ENCODE data around the gene PTP4A1. TPM values are rescaled to one million over a fixed set of nuclear protein-coding genes. Genes with fewer than 3 reads are reported as not detected.

PTP4A1 gene
- total and polyA plus RNA-seq, 2 of the 13 experiments (the other 11 are each of a cell fraction or from before 2014, with no cell fraction given), result 141 to 376 TPM

DNA sequence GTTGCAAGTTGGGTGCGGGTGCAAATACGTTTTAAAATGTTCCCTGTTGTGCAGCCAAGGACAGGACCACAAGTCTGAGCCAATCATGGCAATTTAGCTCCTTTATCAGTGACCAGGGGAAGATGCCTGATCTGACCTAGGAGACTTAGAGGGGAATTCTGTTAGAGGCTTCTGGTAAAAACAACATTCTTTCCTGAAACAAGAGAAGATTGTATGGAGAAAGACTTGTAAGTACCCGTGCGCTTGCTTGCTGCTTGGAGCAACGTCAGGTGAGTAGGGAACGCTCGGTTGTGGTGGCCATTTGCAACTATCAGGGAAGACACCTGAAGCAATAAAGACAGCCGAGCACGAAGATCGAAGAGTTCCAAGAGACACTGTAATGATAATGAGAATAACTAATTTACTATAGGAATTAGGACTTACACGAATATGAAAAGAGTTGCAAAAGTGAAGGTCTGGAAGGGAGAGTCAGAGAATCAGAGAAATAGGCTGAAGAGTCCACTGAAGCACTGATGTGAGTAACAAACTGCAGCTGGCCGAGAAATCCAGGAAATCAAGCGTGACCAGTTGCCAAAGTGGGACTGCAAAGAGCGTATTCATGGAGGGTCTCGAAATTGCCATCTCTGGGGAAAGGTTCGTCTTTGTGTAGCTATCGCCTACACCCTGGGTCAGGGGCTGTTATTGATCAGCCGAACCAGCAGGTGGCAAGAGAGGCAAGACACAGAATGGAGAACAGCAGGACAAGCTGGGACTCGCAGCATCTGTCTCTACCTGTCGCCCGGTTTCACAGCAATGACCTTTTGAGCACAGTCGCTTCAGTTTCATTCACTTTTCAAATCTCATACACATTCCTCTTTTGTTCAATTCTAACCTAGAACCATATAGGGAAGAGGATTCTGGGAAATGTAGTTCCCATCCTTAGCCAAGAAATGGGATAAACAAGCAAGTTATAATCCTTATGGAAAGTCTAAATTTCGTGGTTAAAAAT, 26.1 kb downstream of the PTP4A1 start (continued):
- TF ChIP-seq, protein P1, sequence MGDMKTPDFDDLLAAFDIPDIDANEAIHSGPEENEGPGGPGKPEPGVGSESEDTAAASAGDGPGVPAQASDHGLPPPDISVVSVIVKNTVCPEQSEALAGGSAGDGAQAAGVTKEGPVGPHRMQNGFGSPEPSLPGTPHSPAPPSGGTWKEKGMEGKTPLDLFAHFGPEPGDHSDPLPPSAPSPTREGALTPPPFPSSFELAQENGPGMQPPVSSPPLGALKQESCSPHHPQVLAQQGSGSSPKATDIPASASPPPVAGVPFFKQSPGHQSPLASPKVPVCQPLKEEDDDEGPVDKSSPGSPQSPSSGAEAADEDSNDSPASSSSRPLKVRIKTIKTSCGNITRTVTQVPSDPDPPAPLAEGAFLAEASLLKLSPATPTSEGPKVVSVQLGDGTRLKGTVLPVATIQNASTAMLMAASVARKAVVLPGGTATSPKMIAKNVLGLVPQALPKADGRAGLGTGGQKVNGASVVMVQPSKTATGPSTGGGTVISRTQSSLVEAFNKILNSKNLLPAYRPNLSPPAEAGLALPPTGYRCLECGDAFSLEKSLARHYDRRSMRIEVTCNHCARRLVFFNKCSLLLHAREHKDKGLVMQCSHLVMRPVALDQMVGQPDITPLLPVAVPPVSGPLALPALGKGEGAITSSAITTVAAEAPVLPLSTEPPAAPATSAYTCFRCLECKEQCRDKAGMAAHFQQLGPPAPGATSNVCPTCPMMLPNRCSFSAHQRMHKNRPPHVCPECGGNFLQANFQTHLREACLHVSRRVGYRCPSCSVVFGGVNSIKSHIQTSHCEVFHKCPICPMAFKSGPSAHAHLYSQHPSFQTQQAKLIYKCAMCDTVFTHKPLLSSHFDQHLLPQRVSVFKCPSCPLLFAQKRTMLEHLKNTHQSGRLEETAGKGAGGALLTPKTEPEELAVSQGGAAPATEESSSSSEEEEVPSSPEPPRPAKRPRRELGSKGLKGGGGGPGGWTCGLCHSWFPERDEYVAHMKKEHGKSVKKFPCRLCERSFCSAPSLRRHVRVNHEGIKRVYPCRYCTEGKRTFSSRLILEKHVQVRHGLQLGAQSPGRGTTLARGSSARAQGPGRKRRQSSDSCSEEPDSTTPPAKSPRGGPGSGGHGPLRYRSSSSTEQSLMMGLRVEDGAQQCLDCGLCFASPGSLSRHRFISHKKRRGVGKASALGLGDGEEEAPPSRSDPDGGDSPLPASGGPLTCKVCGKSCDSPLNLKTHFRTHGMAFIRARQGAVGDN (CRISPR knock-in tag; IDR thresholded peaks at IDR 0.05), result peak; percentile 34; the same call in 1 of the 2 replicates
- no peak; the same call in 1 of the 2 replicates for TF ChIP-seq KDM5A (IDR thresholded peaks at IDR 0.05; ENCODE audit: borderline replicate concordance, low read length)
- no peak for TF ChIP-seq ZNF225 (CRISPR knock-in tag; IDR thresholded peaks at IDR 0.05)
- peak; percentile 52; the same call in 1 of the 2 replicates for TF ChIP-seq DR1 (CRISPR knock-in tag; IDR thresholded peaks at IDR 0.05)
- TF ChIP-seq, protein P2, sequence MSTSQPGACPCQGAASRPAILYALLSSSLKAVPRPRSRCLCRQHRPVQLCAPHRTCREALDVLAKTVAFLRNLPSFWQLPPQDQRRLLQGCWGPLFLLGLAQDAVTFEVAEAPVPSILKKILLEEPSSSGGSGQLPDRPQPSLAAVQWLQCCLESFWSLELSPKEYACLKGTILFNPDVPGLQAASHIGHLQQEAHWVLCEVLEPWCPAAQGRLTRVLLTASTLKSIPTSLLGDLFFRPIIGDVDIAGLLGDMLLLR (CRISPR knock-in tag; IDR thresholded peaks at IDR 0.05), result no peak
- TF ChIP-seq, protein P3, sequence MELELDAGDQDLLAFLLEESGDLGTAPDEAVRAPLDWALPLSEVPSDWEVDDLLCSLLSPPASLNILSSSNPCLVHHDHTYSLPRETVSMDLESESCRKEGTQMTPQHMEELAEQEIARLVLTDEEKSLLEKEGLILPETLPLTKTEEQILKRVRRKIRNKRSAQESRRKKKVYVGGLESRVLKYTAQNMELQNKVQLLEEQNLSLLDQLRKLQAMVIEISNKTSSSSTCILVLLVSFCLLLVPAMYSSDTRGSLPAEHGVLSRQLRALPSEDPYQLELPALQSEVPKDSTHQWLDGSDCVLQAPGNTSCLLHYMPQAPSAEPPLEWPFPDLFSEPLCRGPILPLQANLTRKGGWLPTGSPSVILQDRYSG (CRISPR knock-in tag; IDR thresholded peaks at IDR 0.05), result no peak
- TF ChIP-seq ZNF460 (CRISPR knock-in tag; IDR thresholded peaks at IDR 0.05; ENCODE audit: borderline replicate concordance), result no peak
- 0 out of 2 replicates have a peak, but pooled peaks have one; percentile 14 for TF ChIP-seq HMG20B (CRISPR knock-in tag; conservative IDR thresholded peaks at IDR 0.05)
- TF ChIP-seq MTF2 (CRISPR knock-in tag; IDR thresholded peaks at IDR 0.05; ENCODE audit: borderline replicate concordance), result no peak
- TF ChIP-seq FOXP1 (IDR thresholded peaks at IDR 0.05), result no peak
- peak; percentile 53 for TF ChIP-seq FOXP1 (CRISPR knock-in tag; IDR thresholded peaks at IDR 0.05)
- TF ChIP-seq ZNF782 (CRISPR knock-in tag; IDR thresholded peaks at IDR 0.05; ENCODE audit: borderline replicate concordance), result no peak
- TF ChIP-seq, protein P4, sequence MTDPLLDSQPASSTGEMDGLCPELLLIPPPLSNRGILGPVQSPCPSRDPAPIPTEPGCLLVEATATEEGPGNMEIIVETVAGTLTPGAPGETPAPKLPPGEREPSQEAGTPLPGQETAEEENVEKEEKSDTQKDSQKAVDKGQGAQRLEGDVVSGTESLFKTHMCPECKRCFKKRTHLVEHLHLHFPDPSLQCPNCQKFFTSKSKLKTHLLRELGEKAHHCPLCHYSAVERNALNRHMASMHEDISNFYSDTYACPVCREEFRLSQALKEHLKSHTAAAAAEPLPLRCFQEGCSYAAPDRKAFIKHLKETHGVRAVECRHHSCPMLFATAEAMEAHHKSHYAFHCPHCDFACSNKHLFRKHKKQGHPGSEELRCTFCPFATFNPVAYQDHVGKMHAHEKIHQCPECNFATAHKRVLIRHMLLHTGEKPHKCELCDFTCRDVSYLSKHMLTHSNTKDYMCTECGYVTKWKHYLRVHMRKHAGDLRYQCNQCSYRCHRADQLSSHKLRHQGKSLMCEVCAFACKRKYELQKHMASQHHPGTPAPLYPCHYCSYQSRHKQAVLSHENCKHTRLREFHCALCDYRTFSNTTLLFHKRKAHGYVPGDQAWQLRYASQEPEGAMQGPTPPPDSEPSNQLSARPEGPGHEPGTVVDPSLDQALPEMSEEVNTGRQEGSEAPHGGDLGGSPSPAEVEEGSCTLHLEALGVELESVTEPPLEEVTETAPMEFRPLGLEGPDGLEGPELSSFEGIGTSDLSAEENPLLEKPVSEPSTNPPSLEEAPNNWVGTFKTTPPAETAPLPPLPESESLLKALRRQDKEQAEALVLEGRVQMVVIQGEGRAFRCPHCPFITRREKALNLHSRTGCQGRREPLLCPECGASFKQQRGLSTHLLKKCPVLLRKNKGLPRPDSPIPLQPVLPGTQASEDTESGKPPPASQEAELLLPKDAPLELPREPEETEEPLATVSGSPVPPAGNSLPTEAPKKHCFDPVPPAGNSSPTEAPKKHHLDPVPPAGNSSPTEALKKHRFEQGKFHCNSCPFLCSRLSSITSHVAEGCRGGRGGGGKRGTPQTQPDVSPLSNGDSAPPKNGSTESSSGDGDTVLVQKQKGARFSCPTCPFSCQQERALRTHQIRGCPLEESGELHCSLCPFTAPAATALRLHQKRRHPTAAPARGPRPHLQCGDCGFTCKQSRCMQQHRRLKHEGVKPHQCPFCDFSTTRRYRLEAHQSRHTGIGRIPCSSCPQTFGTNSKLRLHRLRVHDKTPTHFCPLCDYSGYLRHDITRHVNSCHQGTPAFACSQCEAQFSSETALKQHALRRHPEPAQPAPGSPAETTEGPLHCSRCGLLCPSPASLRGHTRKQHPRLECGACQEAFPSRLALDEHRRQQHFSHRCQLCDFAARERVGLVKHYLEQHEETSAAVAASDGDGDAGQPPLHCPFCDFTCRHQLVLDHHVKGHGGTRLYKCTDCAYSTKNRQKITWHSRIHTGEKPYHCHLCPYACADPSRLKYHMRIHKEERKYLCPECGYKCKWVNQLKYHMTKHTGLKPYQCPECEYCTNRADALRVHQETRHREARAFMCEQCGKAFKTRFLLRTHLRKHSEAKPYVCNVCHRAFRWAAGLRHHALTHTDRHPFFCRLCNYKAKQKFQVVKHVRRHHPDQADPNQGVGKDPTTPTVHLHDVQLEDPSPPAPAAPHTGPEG (CRISPR knock-in tag; IDR thresholded peaks at IDR 0.05), result peak; percentile 71
- TF ChIP-seq ZNF589 (CRISPR knock-in tag; conservative IDR thresholded peaks at IDR 0.05), result peak; percentile 65; the same call in 1 of the 2 replicates
- TF ChIP-seq SP5 (CRISPR knock-in tag; IDR thresholded peaks at IDR 0.05; ENCODE audit: borderline replicate concordance, low read depth), result 0 out of 2 replicates have a peak, but pooled peaks have one; percentile 14
- peak; percentile 57; the same call in 1 of the 2 replicates for TF ChIP-seq HOXA5 (CRISPR knock-in tag; IDR thresholded peaks at IDR 0.05)
